Activated CD4-positive, alpha-beta T cell treated with anti-CD3 and anti-CD28 coated beads for 1 hour (primary cell): ENCODE measurements around the gene TXNRD2.
"Not testable (repeated sequence)": the region's sequence is repeated elsewhere in the genome, so short reads cannot be mapped to it uniquely, and the experiment has no call there.

ENCODE experiments used
- DNase-seq: peaks from one replicate; pipeline ENCODE4 v3.0.0-alpha.2; 2020

The TXNRD2 gene

DNA sequence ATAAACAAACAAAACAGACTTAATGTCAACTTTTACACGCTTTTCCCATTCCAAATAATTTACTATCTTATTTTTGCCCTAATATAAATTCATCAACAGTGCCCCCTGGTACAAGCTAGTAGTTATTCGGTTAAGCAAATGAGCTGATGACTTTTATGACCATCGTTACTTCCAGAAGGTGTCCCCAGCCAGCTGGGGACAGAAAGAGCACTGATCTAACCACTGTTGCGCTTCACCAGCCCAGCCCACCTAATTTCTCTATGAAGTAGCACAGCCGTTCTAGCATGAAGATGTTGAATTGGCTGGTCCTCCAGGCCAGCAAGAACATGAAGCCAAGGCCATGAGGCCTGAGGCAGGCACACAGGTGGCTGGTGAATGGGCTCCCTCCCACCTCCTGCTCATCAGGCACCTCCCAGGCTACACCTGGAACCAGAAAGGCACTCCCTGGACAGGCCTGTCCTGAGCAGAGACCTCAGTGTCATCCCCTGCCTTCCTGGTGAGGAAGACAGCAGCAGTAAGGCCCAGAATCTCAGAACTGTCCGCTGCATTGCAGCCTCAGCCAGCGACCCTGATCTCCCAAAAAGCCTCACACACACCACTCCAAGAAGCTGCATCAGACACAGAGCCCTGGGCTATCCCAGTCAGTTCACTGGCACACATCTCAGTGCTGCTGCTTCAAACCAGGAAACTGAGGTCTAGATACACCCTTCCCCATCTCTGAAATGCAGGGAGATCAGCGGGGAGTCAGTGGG lies 99.8 kb downstream of the TXNRD2 start:
- DNase-seq: no peak

DNA sequence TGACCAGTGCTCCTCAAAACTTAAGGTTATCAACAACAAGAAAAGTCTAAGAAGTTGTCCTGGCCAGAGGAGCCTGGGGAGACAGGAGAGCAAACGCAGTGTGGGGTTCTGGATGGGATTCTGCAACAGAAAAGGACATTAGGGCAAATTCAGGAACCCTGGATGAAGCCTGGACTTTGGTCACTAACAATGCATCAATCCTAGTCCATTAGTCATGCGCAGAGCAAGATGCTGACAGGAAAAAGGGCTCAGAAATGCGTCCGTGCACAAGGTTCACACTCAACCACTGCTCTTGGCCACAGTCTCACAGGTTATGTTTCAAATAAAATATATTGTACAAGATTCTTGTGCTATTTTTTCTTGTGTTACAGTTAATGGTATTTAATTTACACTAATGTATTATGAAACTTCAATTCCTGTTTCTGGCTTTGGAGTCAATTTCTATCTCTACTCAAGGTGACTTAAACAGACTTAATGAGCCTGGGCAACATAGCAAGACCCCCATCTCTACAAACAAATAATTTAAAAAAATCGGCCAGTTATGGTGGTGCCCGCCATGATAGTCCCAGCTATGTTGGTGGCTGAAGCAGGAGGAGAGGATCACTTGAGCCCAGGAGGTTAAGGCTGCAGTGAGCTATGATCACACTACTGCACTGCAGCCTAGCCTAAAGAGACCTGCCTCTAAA lies 100.5 kb downstream of the TXNRD2 start:
- DNase-seq: no peak

DNA sequence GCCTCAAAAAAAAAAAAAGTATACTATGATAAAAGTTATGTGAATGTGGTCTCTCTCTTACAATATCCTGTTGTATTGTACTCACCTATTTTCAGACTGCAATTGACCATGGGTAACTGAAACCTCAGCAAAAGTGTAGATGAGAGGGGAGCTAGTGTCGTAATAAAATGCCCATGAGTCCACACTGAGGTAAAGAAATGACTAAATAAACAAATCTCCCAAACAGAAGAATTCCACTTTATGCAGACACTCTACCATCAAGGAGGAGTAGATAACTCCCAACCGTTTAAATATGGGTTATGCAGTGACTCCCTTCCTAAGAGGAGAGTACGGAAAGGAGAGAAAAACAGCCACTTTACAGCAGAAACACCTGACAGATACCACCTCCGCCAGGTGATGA lies 101.6 kb downstream of the TXNRD2 start:
- no peak for DNase-seq

DNA sequence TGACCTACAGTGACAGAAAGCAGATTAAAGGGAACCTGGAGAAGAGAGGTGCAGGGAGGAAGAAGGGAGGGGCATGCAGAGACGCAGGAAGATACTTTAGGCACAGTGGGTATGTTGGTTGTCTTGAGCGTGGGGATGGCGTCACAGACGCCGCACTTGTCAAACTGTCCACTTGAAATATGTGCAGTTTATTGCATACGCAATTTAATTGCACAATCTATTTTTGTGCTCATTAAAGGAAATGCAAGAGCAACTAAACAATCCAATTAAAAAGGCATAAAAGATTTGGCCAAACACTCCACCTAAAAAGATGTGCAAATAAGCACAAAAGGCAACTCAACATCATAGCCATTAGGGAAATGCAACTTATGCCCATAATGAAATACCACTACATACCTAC lies 103.7 kb downstream of the TXNRD2 start:
- no peak for DNase-seq

DNA sequence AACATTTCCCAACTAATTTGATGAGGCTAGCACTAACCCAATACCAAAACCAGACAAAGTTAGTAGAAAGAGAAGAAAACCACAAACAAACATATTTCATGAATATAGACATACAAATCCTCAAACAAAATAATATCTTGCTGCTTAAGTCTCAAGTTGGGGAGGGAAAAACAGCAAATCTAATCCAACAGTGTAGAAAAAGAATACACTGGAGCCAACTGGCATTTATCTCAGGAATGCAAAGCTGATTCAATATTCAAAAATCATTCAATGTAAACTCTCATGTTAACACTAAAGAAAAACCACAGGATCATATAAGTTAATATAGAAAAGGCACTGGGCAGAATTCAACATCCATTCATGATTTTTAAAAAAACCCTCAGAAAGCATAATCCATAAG lies 105.1 kb downstream of the TXNRD2 start:
- no peak for DNase-seq

DNA sequence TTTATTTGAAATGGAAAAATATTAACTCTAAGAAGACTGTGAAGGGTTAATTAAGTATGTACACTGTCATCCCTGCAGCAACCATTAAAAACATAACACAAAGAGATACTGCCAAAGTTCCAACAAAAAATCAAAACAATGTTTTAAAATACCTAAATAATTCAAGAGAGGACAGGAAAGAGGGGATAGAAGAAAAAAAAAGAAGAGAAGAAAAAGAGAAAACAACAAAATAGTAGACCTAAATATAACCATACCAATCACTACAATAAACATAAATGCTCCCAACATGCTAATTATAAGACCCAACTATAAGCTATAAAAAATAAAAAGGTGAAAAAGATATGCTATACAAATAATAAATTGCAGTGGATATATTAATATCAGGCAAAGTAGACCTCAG lies 107.0 kb downstream of the TXNRD2 start:
- DNase-seq: no peak

DNA sequence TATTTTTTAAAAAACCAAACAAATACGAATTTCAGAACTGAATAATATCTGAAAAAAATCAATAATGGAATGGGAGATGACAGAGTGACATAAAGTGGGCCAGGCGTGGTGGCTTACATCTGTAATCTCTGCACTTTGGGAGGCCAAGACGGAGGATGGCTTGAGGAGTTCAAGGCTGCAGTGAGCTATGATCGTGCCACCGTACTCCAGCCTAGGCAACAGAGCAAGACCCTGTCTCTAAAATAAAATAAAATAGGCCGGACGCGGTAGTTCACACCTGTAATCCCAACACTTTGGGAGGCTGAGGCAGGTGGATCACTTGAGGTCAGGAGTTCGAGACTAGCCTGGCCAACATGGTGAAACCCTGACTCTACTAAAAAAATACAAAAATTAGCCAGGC lies 108.3 kb downstream of the TXNRD2 start:
- not testable (repeated sequence) for DNase-seq

DNA sequence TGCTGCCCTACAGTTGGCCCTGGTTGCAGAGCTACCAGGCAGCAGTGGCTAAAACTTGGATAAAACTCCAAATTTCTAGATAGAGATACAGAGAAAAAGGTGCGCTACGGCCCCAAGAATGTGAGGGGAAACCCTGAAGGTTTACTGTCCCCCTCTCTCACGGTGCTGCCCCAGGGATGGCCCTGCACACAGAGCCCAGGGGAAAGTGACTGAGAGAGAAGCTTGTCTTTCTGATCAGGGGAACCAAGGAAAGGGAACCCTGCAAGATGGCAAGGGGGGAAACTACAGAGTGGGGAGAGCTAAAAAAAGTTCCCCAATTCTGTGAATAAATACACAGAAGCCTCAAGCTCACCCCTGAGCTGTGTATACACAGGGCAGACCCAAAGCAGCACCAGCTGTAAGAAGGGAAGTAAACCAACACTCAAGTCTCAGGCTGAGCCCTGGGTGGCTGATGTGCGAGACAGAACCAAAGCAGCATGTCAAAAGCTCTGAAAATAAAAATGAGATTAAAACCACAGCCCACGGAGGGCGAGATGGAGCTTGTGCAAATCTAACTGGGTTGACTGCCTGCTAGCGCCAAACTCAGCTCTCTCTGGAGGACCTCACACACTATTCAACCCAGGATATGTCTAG lies 109.0 kb downstream of the TXNRD2 start:
- DNase-seq: no peak

DNA sequence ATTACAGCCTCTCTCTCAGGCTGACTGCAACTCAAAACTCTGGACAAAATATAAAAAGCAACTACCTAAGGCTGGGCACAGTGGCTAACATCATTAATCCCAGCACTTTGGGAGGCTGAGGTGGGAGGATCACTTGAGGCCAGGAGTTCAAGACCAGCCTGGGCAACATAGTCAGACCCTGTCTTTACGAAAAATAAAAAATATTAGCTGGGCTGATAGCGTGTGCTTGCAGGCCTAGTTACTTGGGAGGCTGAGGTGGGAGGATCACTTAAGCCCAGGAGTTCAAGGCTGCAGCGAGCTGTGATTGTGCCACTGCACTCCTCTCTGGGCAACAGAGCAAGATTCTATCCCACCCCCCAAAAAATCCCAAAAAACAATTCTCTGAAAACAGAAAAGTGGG lies 109.6 kb downstream of the TXNRD2 start:
- DNase-seq: not testable (repeated sequence)

DNA sequence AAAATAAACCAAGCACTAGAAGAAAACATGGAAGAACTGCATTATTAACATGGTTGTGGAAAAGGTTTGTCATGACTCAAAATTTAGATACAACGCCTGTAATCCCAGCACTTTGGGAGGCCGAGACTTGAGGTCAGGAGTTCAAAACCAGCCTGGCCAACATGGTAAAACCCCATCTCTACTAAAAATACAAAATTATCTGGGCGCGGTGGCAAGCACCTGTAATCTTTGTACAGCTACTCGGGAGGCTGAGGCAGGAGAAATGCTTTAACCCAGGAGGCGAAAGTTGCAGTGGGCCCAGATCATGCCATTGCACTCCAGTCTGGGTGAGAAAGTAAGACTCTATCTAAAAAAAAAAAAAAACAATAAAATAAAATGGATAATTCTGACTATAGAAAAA lies 110.6 kb downstream of the TXNRD2 start:
- no peak for DNase-seq

DNA sequence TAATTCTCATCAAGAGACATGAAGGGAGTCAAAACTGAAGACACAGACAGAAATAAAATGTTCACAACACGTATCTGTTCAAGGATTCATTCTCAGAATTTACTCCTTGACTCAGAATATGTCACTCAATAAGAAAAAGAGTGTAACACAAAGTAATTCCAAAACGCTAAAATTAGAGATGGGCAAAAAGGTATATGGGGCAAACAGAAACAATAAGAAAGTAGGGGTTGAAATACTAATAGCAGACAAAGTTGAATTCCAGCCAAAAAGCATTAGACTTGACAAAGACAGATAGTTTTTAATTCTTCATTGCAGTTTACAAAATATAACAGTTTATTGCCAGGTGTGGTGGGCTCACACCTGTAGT lies 113.6 kb downstream of the TXNRD2 start:
- DNase-seq: no peak

DNA sequence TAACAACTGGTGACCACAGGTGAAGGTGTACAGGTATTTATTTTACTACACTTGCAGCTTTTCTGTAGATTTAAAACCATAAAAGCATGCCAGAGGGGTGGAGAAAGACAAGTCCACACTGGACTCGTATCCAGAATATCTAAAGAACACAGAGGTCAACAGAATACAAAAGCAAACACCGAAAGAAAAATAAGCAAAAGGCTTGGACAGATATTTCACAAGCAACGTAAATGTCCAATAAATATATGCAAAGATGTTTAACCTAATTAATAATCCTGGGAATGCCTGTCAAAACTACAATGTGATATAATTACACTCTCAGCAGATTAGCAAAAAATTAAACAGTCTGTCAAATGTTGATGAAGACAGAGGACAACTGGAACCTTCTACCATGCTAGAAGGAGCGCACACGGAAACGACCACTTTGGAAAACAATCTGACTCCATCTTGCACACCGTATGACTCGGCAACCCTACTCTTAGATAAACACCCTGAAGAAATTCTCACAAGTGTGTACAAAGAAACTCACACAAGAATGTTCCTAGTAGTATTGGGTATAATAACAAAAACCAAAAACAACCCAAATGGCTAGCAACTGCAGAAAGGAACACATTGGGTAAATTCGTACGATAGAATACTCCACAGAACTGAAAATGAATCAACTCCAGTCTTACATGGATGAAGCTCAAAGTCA lies 114.1 kb downstream of the TXNRD2 start:
- no peak for DNase-seq

DNA sequence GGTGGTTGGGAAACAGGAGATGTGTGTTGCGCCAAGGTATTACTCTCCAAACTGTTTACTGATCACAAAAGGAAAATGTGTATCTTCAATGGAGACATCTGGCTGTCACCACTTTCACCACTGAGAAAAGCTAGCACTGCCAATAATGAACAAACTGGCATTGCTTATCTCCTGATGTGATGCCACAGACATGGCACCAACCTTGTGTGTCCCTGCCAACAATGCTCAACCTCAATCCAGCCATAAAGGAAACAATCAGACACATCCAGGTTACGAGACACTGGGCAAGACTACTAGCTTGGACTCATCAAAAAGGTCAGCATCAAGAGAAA lies 115.0 kb downstream of the TXNRD2 start:
- no peak for DNase-seq

DNA sequence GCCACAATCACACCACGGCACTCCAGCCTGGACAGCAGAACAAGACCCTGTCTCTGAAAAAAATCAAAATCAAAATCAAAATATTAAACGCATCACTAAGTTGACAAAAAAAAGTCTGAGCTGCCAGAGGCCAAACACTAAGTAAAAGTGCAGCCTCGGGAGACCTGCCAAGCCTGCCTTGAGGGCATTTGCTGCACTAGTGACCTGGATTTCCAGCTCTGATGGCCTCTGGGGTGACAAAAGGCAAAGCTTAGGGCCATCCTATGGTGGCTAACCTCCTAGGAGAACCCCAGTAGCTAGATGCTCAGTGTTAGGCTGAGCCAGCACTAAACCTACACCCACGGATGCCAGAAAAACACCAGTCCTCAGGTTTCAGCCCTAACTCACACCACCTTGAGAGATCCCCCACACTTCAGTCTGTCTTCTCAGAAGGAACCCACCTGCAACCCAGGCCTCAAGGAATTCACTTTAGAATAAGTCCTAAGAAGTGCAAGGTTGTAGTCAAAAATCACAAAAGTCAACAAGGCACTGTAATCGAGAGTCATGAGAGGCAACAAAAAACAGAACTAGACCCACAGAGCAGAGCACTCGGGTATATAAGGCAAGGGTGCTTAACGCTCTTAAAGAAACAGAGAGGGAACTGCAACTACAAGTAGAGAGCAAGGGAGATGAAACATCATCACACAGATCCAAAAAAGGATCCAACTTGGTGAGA lies 115.6 kb downstream of the TXNRD2 start:
- DNase-seq: no peak
